HEK293 (cell line): ENCODE results near the gene ALOX5AP.

Experiments
- CTCF ChIA-PET: fragments of 350-600 bp; formaldehyde crosslinking; extraction: SDS; loops from one replicate; lab custom pipeline; 2021; ENCODE audit warnings: antibody characterized with exemption; lab: Yijun Ruan, JAX
- POLR2A ChIA-PET: fragments of 300-600 bp; formaldehyde crosslinking; extraction: SDS; loops from one replicate; lab custom pipeline; 2020; ENCODE audit warnings: antibody characterized with exemption, inconsistent platforms; lab: Yijun Ruan, JAX
- H3K27ac ChIP-seq: fragments of 200-500 bp; sonication (Bioruptor generic); 2 replicates; pipeline ENCODE4 v1.5.1; 2014; ENCODE audit warnings: low read depth, low read length, control low read depth, inconsistent platforms; ENCODE audit errors: extremely low read depth
- H3K36me3 ChIP-seq, 2 experiments: fragments of 200-500 bp in 1 of 2; sonication (Bioruptor generic) in 1 of 2; 1 replicate in 1 of 2; 2 replicates in 1 of 2; pipeline ENCODE4 v1.5.1; 2014 to 2017; ENCODE audit warnings: inconsistent platforms in 2 of 2, low read length in 2 of 2; ENCODE audit not compliant: control insufficient read depth in 2 of 2, insufficient read depth in 1 of 2
- H3K4me1 ChIP-seq: fragments of 200-500 bp; sonication (Bioruptor generic); 2 replicates; pipeline ENCODE4 v1.5.1; 2014; ENCODE audit warnings: mild to moderate bottlenecking, low read length, inconsistent platforms; ENCODE audit not compliant: control insufficient read depth, insufficient read depth
- H3K4me3 ChIP-seq: 2 replicates; pipeline ENCODE4 v1.5.1; 2011; ENCODE audit warnings: low read depth, mild to moderate bottlenecking, control low read depth, low read length, moderate library complexity
- H3K9me3 ChIP-seq: fragments of 200-500 bp; sonication (Bioruptor generic); 2 replicates; pipeline ENCODE4 v1.5.1; 2014; ENCODE audit warnings: low read depth, low read length, inconsistent platforms; ENCODE audit not compliant: control insufficient read depth, insufficient read depth
- EGR2 ChIP-seq: fragments of 450-650 bp; formaldehyde crosslinking; IDR thresholded peaks from 2 replicates; pipeline ENCODE4 v1.5.1; 2016; ENCODE audit warnings: low read depth, missing biosample characterization, missing genetic modification characterization
- KLF9 ChIP-seq: fragments of 450-650 bp; formaldehyde crosslinking; IDR thresholded peaks from 2 replicates; pipeline ENCODE4 v1.5.1; 2016; ENCODE audit warnings: missing biosample characterization, missing genetic modification characterization, low read depth
- PATZ1 ChIP-seq: fragments of 450-650 bp; formaldehyde crosslinking; IDR thresholded peaks from 2 replicates; pipeline ENCODE4 v1.5.1; 2016; ENCODE audit warnings: missing biosample characterization, missing genetic modification characterization
- RBAK ChIP-seq: fragments of 450-650 bp; formaldehyde crosslinking; IDR thresholded peaks from 2 replicates; pipeline ENCODE4 v1.5.1; 2016; ENCODE audit warnings: missing biosample characterization, missing genetic modification characterization
- SCRT2 ChIP-seq: fragments of 450-650 bp; formaldehyde crosslinking; IDR thresholded peaks from 2 replicates; pipeline ENCODE4 v1.5.1; 2016; ENCODE audit warnings: missing biosample characterization, missing genetic modification characterization
- SETDB1 ChIP-seq: IDR thresholded peaks from one replicate; pipeline ENCODE4 v1.6.1; 2017; ENCODE audit warnings: mild to moderate bottlenecking, low read length, moderate library complexity, mixed read lengths; ENCODE audit not compliant: insufficient read length
- SP7 ChIP-seq: fragments of 450-650 bp; formaldehyde crosslinking; IDR thresholded peaks from 2 replicates; pipeline ENCODE4 v1.5.1; 2016; ENCODE audit warnings: missing biosample characterization, missing genetic modification characterization
- ZBTB17 ChIP-seq: fragments of 450-650 bp; formaldehyde crosslinking; IDR thresholded peaks from 2 replicates; pipeline ENCODE4 v1.5.1; 2016; ENCODE audit warnings: missing biosample characterization, missing genetic modification characterization
- ZBTB20 ChIP-seq: fragments of 450-650 bp; formaldehyde crosslinking; IDR thresholded peaks from 2 replicates; pipeline ENCODE4 v1.5.1; 2016; ENCODE audit warnings: missing biosample characterization, missing genetic modification characterization
- ZBTB7A ChIP-seq: fragments of 450-650 bp; formaldehyde crosslinking; IDR thresholded peaks from 2 replicates; pipeline ENCODE4 v1.5.1; 2016; ENCODE audit warnings: low read depth, missing biosample characterization, missing genetic modification characterization
- ZFHX2 ChIP-seq: fragments of 450-650 bp; formaldehyde crosslinking; conservative IDR thresholded peaks from 2 replicates; pipeline ENCODE4 v1.5.1; 2016; ENCODE audit warnings: missing biosample characterization, missing genetic modification characterization
- ZNF138 ChIP-seq: fragments of 450-650 bp; formaldehyde crosslinking; IDR thresholded peaks from 2 replicates; pipeline ENCODE4 v1.5.1; 2016; ENCODE audit warnings: missing biosample characterization, missing genetic modification characterization, borderline replicate concordance
- ZNF19 ChIP-seq: fragments of 450-650 bp; formaldehyde crosslinking; IDR thresholded peaks from 2 replicates; pipeline ENCODE4; 2016; ENCODE audit warnings: missing biosample characterization, missing genetic modification characterization, low read depth
- ZNF362 ChIP-seq: fragments of 450-650 bp; formaldehyde crosslinking; IDR thresholded peaks from 2 replicates; pipeline ENCODE4 v1.5.1; 2016; ENCODE audit warnings: missing biosample characterization, missing genetic modification characterization
- ZNF366 ChIP-seq: fragments of 450-650 bp; formaldehyde crosslinking; conservative IDR thresholded peaks from 2 replicates; pipeline ENCODE4 v1.5.1; 2016; ENCODE audit warnings: missing biosample characterization, missing genetic modification characterization
- ZNF423 ChIP-seq: fragments of 450-650 bp; formaldehyde crosslinking; IDR thresholded peaks from 2 replicates; pipeline ENCODE4 v1.5.1; 2016; ENCODE audit warnings: missing biosample characterization, missing genetic modification characterization
- ZNF529 ChIP-seq: fragments of 450-650 bp; formaldehyde crosslinking; IDR thresholded peaks from 2 replicates; pipeline ENCODE4 v1.5.1; 2017; ENCODE audit warnings: missing genetic modification characterization, missing biosample characterization; ENCODE audit not compliant: insufficient replicate concordance
- ZNF555 ChIP-seq: fragments of 450-650 bp; formaldehyde crosslinking; conservative IDR thresholded peaks from 2 replicates; pipeline ENCODE4 v1.5.1; 2017; ENCODE audit warnings: missing biosample characterization, mild to moderate bottlenecking, missing genetic modification characterization, inconsistent platforms
- ZNF560 ChIP-seq: fragments of 450-650 bp; formaldehyde crosslinking; IDR thresholded peaks from 2 replicates; pipeline ENCODE4 v1.5.1; 2017; ENCODE audit warnings: missing biosample characterization, missing genetic modification characterization, borderline replicate concordance
- ZNF596 ChIP-seq: fragments of 450-650 bp; IDR thresholded peaks from 2 replicates; pipeline ENCODE4 v1.5.0; 2018; ENCODE audit warnings: missing biosample characterization, mild to moderate bottlenecking, missing genetic modification characterization, moderate library complexity
- ZNF629 ChIP-seq: fragments of 450-650 bp; formaldehyde crosslinking; IDR thresholded peaks from 2 replicates; pipeline ENCODE4 v1.5.1; 2017; ENCODE audit warnings: missing biosample characterization, missing genetic modification characterization
- ZNF664 ChIP-seq: fragments of 450-650 bp; formaldehyde crosslinking; IDR thresholded peaks from 2 replicates; pipeline ENCODE4 v1.5.1; 2016; ENCODE audit warnings: missing biosample characterization, missing genetic modification characterization
- ZNF677 ChIP-seq: fragments of 450-650 bp; IDR thresholded peaks from 2 replicates; pipeline ENCODE4 v1.5.0; 2018; ENCODE audit warnings: missing biosample characterization, mild to moderate bottlenecking, missing genetic modification characterization, moderate library complexity
- ZNF843 ChIP-seq: fragments of 450-650 bp; formaldehyde crosslinking; IDR thresholded peaks from 2 replicates; pipeline ENCODE4 v1.5.1; 2016; ENCODE audit warnings: missing biosample characterization, missing genetic modification characterization

The ALOX5AP gene

GRCh38 chr13:30739761-30740642, 4.7 kb downstream of the ALOX5AP start:
- Histone ChIP-seq H3K27ac (0 out of 2 replicates have a peak overlapping the region, but pooled peaks have one; percentile 10), H3K36me3 (no peaks in the 10 kb centered on the region), H3K4me3 (no peak overlapping the region), H3K9me3 (no peaks in the 10 kb centered on the region), H3K4me1 (peaks cover 2% of the 10 kb centered on the region; the same call in 1 of the 2 replicates)
- TF ChIP-seq ZNF366 (tag by site-specific recombination) (peak; percentile 42), ZNF423 (tag by site-specific recombination) (no peak), ZFHX2 (peak; percentile 54), ZNF19 (no peak), ZNF529 (no peak), ZNF138 (tag by site-specific recombination) (no peak), ZBTB17 (tag by site-specific recombination) (0 out of 2 replicates have a peak, but pooled peaks have one; percentile 13), ZNF843 (tag by site-specific recombination) (no peak), SCRT2 (tag by site-specific recombination) (peak; percentile 41; the same call in 1 of the 2 replicates), ZNF629 (0 out of 2 replicates have a peak, but pooled peaks have one; percentile 32), SETDB1 (no peak), PATZ1 (tag by site-specific recombination) (no peak), EGR2 (tag by site-specific recombination) (peak; percentile 43; the same call in 1 of the 2 replicates), SP7 (tag by site-specific recombination) (0 out of 2 replicates have a peak, but pooled peaks have one; percentile 19), ZNF664 (tag by site-specific recombination) (no peak), ZBTB7A (tag by site-specific recombination) (no peak)
- POLR2A ChIA-PET: no interaction called here
- CTCF ChIA-PET: interaction anchor here (1.3 kb wide), 1 partner anchor 126 kb away, joined by 3 read pairs; no protein-coding TSS in a partner anchor

DNA sequence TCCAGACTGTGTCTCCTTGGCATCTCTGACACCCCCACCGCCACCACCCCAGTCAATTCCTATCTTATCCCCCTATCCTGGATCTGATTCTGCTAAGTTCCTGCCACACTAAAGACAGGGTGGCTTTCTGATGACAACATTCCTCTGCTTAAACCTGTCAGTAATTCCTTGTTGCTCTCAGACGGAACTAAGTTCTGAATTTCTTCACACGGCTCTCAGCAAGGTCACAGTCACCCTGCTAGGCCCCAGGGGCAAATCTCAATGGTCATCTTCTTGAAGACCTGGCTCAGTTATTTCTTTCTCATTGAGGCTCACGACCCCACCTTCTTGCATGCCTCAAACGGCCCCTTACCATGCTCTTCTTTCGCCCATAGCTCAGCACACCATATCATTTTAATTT, 7.6 kb downstream of the ALOX5AP start:
- peaks cover 2% of the 10 kb centered on the region; the same call in 1 of the 2 replicates for H3K4me1 ChIP-seq
- TF ChIP-seq ZNF555 (no peak), RBAK (tag by site-specific recombination) (no peak), ZNF560 (tag by site-specific recombination) (no peak), ZNF362 (tag by site-specific recombination) (no peak), ZBTB20 (tag by site-specific recombination) (no peak), ZNF677 (no peak), ZNF596 (tag by site-specific recombination) (no peak), ZBTB7A (tag by site-specific recombination) (no peak), KLF9 (tag by site-specific recombination) (no peak)
- TF ChIP-seq, all 188 proteins: peak for 0
- Histone ChIP-seq H3K4me3 (no peak overlapping the region), H3K27ac (no peak overlapping the region), H3K9me3 (no peaks in the 10 kb centered on the region), H3K36me3 (no peaks in the 10 kb centered on the region)
- ChIA-PET CTCF (no interaction called here), POLR2A (no interaction called here)
